HepG2 (cell line): ENCODE data around the gene NUDCD3. TPM values are rescaled to one million over a fixed set of nuclear protein-coding genes. Genes with fewer than 3 reads are reported as not detected.

Source experiments
- ELF3 ChIP-seq: IDR thresholded peaks from 2 replicates; pipeline ENCODE4 v1.6.1; 2016; ENCODE audit warnings: missing genetic modification reagents, missing compliant biosample characterization
- MXD3 ChIP-seq: IDR thresholded peaks from 2 replicates; pipeline ENCODE4 v1.6.1; 2016; ENCODE audit warnings: mild to moderate bottlenecking, missing biosample characterization, missing genetic modification reagents
- NR0B2 ChIP-seq: sonication (generic); formaldehyde crosslinking; IDR thresholded peaks from 2 replicates; pipeline ENCODE4 v1.4.0; 2020; ENCODE audit warnings: mild to moderate bottlenecking, missing genetic modification reagents
- SETDB1 ChIP-seq: sonication (generic); formaldehyde crosslinking; IDR thresholded peaks from 2 replicates; pipeline ENCODE4 v1.5.1; 2020; ENCODE audit warnings: missing genetic modification reagents, mild to moderate bottlenecking, borderline replicate concordance
- SNAI1 ChIP-seq: sonication (generic); formaldehyde crosslinking; IDR thresholded peaks from 2 replicates; pipeline ENCODE4 v1.5.0; 2020; ENCODE audit warnings: mild to moderate bottlenecking, missing genetic modification reagents, borderline replicate concordance
- ZNF124 ChIP-seq: sonication (generic); formaldehyde crosslinking; IDR thresholded peaks from 2 replicates; pipeline ENCODE4 v1.4.0; 2020; ENCODE audit warnings: missing genetic modification reagents
- ZNF737 ChIP-seq: sonication (generic); formaldehyde crosslinking; IDR thresholded peaks from 2 replicates; pipeline ENCODE4 v1.5.0; 2020; ENCODE audit warnings: missing genetic modification reagents, mild to moderate bottlenecking, borderline replicate concordance
- polyA plus RNA-seq, 8 experiments: library from polyadenylated mRNA; depleted of rRNA in 3 of 8; stranded (reverse) in 7 of 8; unstranded in 1 of 8; fragments of >200 nt; fragmentation: Illumina TruSeq in 4 of 8; extraction: Trizol in 4 of 8; gene quantifications; 2 replicates each; pipeline versions ENCODE4 v1.2.1 to v1.2.3, GENCODE V29; 2011 to 2016; ENCODE audit warnings: low read depth in 4 of 8, missing spikeins in 1 of 8, mixed read lengths in 1 of 8; ENCODE audit not compliant: insufficient read depth in 1 of 8
- total RNA-seq, 5 experiments: library from RNA; depleted of rRNA; stranded (reverse); fragments of >200 nt; fragmentation: Illumina TruSeq; extraction: Trizol; gene quantifications; 2 replicates each; pipeline ENCODE4 v1.2.3, GENCODE V29; 2016; ENCODE audit warnings: low read depth in 1 of 5
- TF ChIP-seq, protein P1 (sequence below): sonication (generic); formaldehyde crosslinking; IDR thresholded peaks from 2 replicates; pipeline ENCODE4 v1.4.0; 2020; ENCODE audit warnings: mild to moderate bottlenecking, missing genetic modification reagents
- TF ChIP-seq, protein P2 (sequence below): sonication (generic); formaldehyde crosslinking; IDR thresholded peaks from 2 replicates; pipeline ENCODE4 v1.4.0; 2020; ENCODE audit warnings: missing genetic modification reagents
- TF ChIP-seq, protein P3 (sequence below): sonication (generic); formaldehyde crosslinking; IDR thresholded peaks from 2 replicates; pipeline ENCODE4 v1.4.0; 2020; ENCODE audit warnings: missing genetic modification reagents

Gene NUDCD3
- total and polyA plus RNA-seq, 2 of the 13 experiments (the other 11 are each of a cell fraction or from before 2014, with no cell fraction given), result 20.8 to 49.9 TPM

DNA sequence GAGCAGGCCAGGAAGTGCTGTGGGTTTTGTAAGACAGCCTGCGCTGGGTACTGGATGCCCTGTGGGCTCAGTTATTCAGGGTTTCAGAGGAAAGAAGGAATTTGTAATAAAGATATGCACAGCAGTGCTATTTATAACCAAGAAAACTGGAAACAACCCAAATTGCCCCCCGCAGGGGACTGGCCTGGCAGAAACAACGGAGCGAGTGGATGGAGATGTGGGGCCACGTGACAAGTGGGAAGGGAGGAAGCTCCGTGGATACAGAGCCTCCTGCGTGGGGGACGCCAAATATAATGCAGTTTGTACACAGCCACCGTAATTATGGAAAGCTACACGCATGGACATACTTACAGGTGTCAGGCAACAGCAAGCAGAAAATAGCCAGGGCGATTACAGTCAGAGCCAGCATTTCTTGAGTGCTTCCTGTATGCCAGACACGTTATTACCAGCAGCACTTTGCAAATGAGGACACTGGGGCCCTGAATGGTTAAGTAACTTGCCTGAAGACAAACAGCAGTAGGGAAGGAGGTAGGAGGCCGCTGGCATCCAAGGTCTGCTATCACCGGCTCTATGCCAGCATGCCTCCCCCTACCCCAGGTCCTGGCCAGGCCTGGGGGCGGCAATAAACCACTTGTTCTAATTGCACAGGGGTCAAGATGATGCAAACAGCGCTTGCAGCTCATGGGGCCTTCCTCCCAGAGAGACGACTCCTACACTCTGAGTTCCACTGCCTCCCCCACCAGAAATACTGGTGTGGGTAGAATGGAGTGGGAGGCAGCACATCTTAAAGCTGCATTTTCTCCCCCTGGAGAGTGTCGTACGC lies 156.3 kb downstream of the NUDCD3 start (continued):
- TF ChIP-seq SETDB1 (CRISPR knock-in tag), result no peak
- TF ChIP-seq, protein P1, sequence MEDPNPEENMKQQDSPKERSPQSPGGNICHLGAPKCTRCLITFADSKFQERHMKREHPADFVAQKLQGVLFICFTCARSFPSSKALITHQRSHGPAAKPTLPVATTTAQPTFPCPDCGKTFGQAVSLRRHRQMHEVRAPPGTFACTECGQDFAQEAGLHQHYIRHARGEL, result no peak
- TF ChIP-seq, protein P2, sequence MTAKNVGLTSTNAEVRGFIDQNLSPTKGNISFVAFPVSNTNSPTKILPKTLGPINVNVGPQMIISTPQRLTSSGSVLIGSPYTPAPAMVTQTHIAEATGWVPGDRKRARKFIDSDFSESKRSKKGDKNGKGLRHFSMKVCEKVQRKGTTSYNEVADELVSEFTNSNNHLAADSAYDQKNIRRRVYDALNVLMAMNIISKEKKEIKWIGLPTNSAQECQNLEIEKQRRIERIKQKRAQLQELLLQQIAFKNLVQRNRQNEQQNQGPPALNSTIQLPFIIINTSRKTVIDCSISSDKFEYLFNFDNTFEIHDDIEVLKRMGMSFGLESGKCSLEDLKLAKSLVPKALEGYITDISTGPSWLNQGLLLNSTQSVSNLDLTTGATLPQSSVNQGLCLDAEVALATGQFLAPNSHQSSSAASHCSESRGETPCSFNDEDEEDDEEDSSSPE, result no peak
- TF ChIP-seq NR0B2, result no peak
- TF ChIP-seq, protein P3, sequence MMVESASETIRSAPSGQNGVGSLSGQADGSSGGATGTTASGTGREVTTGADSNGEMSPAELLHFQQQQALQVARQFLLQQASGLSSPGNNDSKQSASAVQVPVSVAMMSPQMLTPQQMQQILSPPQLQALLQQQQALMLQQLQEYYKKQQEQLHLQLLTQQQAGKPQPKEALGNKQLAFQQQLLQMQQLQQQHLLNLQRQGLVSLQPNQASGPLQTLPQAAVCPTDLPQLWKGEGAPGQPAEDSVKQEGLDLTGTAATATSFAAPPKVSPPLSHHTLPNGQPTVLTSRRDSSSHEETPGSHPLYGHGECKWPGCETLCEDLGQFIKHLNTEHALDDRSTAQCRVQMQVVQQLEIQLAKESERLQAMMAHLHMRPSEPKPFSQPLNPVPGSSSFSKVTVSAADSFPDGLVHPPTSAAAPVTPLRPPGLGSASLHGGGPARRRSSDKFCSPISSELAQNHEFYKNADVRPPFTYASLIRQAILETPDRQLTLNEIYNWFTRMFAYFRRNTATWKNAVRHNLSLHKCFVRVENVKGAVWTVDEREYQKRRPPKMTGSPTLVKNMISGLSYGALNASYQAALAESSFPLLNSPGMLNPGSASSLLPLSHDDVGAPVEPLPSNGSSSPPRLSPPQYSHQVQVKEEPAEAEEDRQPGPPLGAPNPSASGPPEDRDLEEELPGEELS, result no peak
- no peak for TF ChIP-seq ZNF737 (CRISPR knock-in tag)
- TF ChIP-seq MXD3 (CRISPR knock-in tag), result no peak
- no peak for TF ChIP-seq ELF3
- no peak for TF ChIP-seq ZNF124 (CRISPR knock-in tag)
- no peak for TF ChIP-seq SNAI1 (CRISPR knock-in tag)
